B cell (primary cell): ENCODE measurements around the gene VCL.

Experiments
- EZH2 ChIP-seq: IDR thresholded peaks from 2 replicates; pipeline ENCODE4 v1.6.1; 2012; ENCODE audit warnings: borderline replicate concordance, low read depth, mild to moderate bottlenecking, moderate library complexity, low read length; ENCODE audit not compliant: insufficient read depth, poor library complexity, severe bottlenecking
- TF ChIP-seq, protein P1 (sequence below): fragments of 200-600 bp; IDR thresholded peaks from one replicate; pipeline ENCODE4 v1.8.0; 2022; ENCODE audit warnings: antibody characterized with exemption, mild to moderate bottlenecking

DNA sequence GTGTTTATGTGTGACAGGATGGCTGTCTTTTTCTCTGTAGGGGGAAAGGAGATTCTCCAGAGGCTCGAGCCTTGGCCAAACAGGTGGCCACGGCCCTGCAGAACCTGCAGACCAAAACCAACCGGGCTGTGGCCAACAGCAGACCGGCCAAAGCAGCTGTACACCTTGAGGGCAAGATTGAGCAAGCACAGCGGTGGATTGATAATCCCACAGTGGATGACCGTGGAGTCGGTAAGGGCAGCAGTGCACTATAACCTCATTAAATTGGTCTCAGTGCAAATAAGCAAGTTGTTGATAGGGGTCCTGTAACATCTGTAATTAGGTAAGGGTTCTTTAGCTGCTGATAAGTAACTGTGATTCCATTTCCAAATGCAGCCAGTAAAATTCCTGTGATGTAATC is 96.3 kb downstream of the VCL start:
- TF ChIP-seq, protein P1, sequence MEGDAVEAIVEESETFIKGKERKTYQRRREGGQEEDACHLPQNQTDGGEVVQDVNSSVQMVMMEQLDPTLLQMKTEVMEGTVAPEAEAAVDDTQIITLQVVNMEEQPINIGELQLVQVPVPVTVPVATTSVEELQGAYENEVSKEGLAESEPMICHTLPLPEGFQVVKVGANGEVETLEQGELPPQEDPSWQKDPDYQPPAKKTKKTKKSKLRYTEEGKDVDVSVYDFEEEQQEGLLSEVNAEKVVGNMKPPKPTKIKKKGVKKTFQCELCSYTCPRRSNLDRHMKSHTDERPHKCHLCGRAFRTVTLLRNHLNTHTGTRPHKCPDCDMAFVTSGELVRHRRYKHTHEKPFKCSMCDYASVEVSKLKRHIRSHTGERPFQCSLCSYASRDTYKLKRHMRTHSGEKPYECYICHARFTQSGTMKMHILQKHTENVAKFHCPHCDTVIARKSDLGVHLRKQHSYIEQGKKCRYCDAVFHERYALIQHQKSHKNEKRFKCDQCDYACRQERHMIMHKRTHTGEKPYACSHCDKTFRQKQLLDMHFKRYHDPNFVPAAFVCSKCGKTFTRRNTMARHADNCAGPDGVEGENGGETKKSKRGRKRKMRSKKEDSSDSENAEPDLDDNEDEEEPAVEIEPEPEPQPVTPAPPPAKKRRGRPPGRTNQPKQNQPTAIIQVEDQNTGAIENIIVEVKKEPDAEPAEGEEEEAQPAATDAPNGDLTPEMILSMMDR = no peak
- TF ChIP-seq EZH2 = no peak
